K562 (cell line): ENCODE measurements around the gene EXOC3L1. TPM values are rescaled to one million over a fixed set of nuclear protein-coding genes. Genes with fewer than 3 reads are reported as not detected.
A peak's percentile ranks its signal among the peaks of the same experiment; 100 is the strongest.

Source experiments
- BCL6 ChIP-seq: fragments of 250-450 bp; sonication (Bioruptor Pico); IDR thresholded peaks from 2 replicates; pipeline ENCODE4 v1.4.0; 2020
- BCOR ChIP-seq: fragments of 450-650 bp; IDR thresholded peaks from 2 replicates; pipeline ENCODE4 v1.6.1; 2016
- CAMTA2 ChIP-seq: fragments of 250-450 bp; sonication (Bioruptor Pico); conservative IDR thresholded peaks from 2 replicates; pipeline ENCODE4 v1.5.1; 2022
- CHD4 ChIP-seq: fragments of 200-600 bp; sonication (generic); IDR thresholded peaks from 3 replicates; pipeline ENCODE4 v1.6.1; 2012; ENCODE audit warnings: low read depth, mild to moderate bottlenecking, mixed read lengths, low read length, inconsistent platforms; ENCODE audit not compliant: insufficient read depth, insufficient replicate concordance, poor library complexity, severe bottlenecking
- E2F3 ChIP-seq: fragments of 250-450 bp; sonication (Bioruptor Pico); IDR thresholded peaks from 2 replicates; pipeline ENCODE4 v1.4.0; 2020; ENCODE audit warnings: mild to moderate bottlenecking
- ERF ChIP-seq: fragments of 450-650 bp; formaldehyde crosslinking; IDR thresholded peaks from 2 replicates; pipeline ENCODE4 v1.4.0; 2020; ENCODE audit warnings: mild to moderate bottlenecking, mixed read lengths
- ETV1 ChIP-seq: fragments of 450-650 bp; conservative IDR thresholded peaks from 2 replicates; pipeline ENCODE4 v1.6.1; 2016; ENCODE audit warnings: missing genetic modification characterization, control low read depth, low read depth, missing compliant biosample characterization
- FOXA1 ChIP-seq: fragments of 450-650 bp; IDR thresholded peaks from 2 replicates; pipeline ENCODE4 v1.6.1; 2016; ENCODE audit warnings: mild to moderate bottlenecking, borderline replicate concordance
- GATAD2B ChIP-seq: fragments of 450-650 bp; IDR thresholded peaks from 2 replicates; pipeline ENCODE4 v1.6.1; 2017; ENCODE audit warnings: mild to moderate bottlenecking, borderline replicate concordance
- HNRNPUL1 ChIP-seq: fragments of 200-400 bp; formaldehyde crosslinking; IDR thresholded peaks from 2 replicates; pipeline ENCODE4 v1.6.1; 2017; ENCODE audit warnings: low read length
- MAFG ChIP-seq: fragments of 450-650 bp; conservative IDR thresholded peaks from 2 replicates; pipeline ENCODE4 v1.6.1; 2016; ENCODE audit warnings: missing genetic modification characterization, missing compliant biosample characterization
- MAFK ChIP-seq: IDR thresholded peaks from 2 replicates; pipeline ENCODE4 v1.6.1; 2011; ENCODE audit warnings: low read length, improper control_type of control experiment
- MBD2 ChIP-seq: sonication (generic); IDR thresholded peaks from 2 replicates; pipeline ENCODE4 v1.6.1; 2016; ENCODE audit warnings: low read depth, borderline replicate concordance
- NCOA4 ChIP-seq: fragments of 450-650 bp; IDR thresholded peaks from 2 replicates; pipeline ENCODE4 v1.6.1; 2018; ENCODE audit warnings: mild to moderate bottlenecking; ENCODE audit not compliant: partially characterized antibody
- NFE2 ChIP-seq: IDR thresholded peaks from 2 replicates; pipeline ENCODE4 v1.6.1; 2014; ENCODE audit warnings: antibody characterized with exemption, low read depth
- NFIC ChIP-seq: fragments of 450-650 bp; IDR thresholded peaks from 2 replicates; pipeline ENCODE4 v1.6.1; 2017; ENCODE audit warnings: mild to moderate bottlenecking, inconsistent platforms
- POLR2G ChIP-seq: fragments of 200-400 bp; formaldehyde crosslinking; IDR thresholded peaks from 2 replicates; pipeline ENCODE4 v1.6.1; 2017; ENCODE audit warnings: low read depth, mild to moderate bottlenecking, antibody characterized with exemption, low read length, moderate library complexity
- PRMT5 ChIP-seq: sonication (generic); formaldehyde crosslinking; IDR thresholded peaks from 2 replicates; pipeline ENCODE4 v1.5.0; 2020; ENCODE audit warnings: missing genetic modification reagents
- TBP ChIP-seq: optimal IDR thresholded peaks from 2 replicates; pipeline ENCODE3; 2011; ENCODE audit warnings: low read depth, low read length, improper control_type of control experiment
- ZKSCAN8 ChIP-seq: fragments of 200-800 bp; sonication (Bioruptor generic); IDR thresholded peaks from 2 replicates; pipeline ENCODE4 v1.6.1; 2016; ENCODE audit warnings: missing genetic modification characterization, missing compliant biosample characterization
- ZNF140 ChIP-seq: fragments of 250-450 bp; sonication (Bioruptor Pico); IDR thresholded peaks from 2 replicates; pipeline ENCODE4 v1.8.0; 2021; ENCODE audit warnings: moderate library complexity, mild to moderate bottlenecking, inconsistent platforms
- ZNF316 ChIP-seq: fragments of 450-650 bp; IDR thresholded peaks from 2 replicates; pipeline ENCODE4 v1.6.1; 2016
- ZNF347 ChIP-seq: fragments of 450-650 bp; formaldehyde crosslinking; IDR thresholded peaks from 2 replicates; pipeline ENCODE4 v1.4.0; 2020; ENCODE audit warnings: low read depth, mild to moderate bottlenecking, moderate library complexity
- polyA plus RNA-seq, 8 experiments: library from polyadenylated mRNA; depleted of rRNA in 4 of 8; stranded (reverse) in 5 of 8; unstranded in 3 of 8; fragments of >200 nt; fragmentation: Nextera tagmentation in 2 of 8; fragmentation: Illumina TruSeq in 1 of 8; extraction: Ambion mirVana in 2 of 8; extraction: Trizol in 1 of 8; gene quantifications; 2 replicates each; pipeline versions ENCODE4 v1.2.1 to v1.2.3, GENCODE V29; 2011 to 2014; ENCODE audit warnings: inconsistent platforms in 1 of 8, missing spikeins in 1 of 8
- total RNA-seq, 7 experiments: library from RNA; depleted of rRNA in 6 of 7; stranded (reverse); fragments of >200 nt in 6 of 7; fragmentation: Illumina TruSeq in 2 of 7; extraction: Trizol in 2 of 7; gene quantifications; 2 replicates each; pipeline versions ENCODE4 v1.2.1 to v1.2.3, GENCODE V29; 2011 to 2021; ENCODE audit warnings: low replicate concordance in 1 of 7
- TF ChIP-seq, protein P1 (sequence below): sonication (generic); formaldehyde crosslinking; IDR thresholded peaks from 2 replicates; pipeline ENCODE4 v1.8.0; 2022; ENCODE audit warnings: mild to moderate bottlenecking, missing genetic modification reagents
- TF ChIP-seq, protein P2 (sequence below): sonication (generic); formaldehyde crosslinking; IDR thresholded peaks from 2 replicates; pipeline ENCODE4 v1.9.0; 2022; ENCODE audit warnings: mild to moderate bottlenecking, missing genetic modification reagents
- TF ChIP-seq, protein P3 (sequence below): fragments of 250-450 bp; sonication (Bioruptor Pico); IDR thresholded peaks from 2 replicates; pipeline ENCODE4 v1.5.0; 2021

The EXOC3L1 gene
- total and polyA plus RNA-seq, 9 of the 15 experiments (the other 6 are each of a cell fraction or from before 2014, with no cell fraction given), result 0.08 TPM; not detected in 8

DNA sequence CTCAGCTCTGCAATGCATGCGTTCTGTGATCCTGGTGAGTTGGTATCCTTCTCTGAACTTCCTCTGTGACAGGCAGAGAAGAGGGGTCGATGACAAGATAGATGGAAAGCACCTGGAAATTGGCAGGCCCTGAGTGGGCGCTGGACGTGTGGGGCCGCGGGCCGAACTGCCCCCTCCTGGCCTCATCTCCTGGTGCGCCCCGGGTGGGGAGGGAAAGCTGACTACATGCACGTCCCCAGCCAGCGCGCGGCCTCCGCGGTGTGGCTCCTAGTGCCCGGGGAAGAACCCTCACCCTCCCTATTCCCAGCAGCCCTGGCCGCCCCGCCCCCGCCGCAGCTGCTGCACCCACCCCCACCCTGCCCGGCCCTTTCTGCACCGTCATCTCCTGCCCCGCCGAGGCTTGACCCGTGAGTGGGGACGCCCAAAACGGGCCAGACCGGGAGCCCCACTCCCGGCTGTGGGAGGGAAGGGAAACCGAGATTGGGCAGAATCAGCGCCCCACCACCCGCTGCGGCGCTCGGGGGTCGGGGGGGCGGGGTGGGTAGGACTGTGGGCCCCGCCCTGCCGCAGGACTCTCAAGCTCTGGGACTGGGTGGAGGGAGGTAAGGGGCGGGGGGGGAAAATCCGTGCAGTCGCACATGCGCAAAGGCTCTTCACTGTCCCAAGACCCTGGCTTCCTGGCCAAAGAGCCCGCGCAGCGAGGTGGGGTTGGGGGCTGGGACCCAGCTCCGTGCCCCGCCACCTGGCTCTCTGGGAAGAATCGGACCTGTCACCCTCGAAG is 19.6 kb downstream of the EXOC3L1 start, which contains the start of gene NOL3 (continued):
- TF ChIP-seq, protein P1, sequence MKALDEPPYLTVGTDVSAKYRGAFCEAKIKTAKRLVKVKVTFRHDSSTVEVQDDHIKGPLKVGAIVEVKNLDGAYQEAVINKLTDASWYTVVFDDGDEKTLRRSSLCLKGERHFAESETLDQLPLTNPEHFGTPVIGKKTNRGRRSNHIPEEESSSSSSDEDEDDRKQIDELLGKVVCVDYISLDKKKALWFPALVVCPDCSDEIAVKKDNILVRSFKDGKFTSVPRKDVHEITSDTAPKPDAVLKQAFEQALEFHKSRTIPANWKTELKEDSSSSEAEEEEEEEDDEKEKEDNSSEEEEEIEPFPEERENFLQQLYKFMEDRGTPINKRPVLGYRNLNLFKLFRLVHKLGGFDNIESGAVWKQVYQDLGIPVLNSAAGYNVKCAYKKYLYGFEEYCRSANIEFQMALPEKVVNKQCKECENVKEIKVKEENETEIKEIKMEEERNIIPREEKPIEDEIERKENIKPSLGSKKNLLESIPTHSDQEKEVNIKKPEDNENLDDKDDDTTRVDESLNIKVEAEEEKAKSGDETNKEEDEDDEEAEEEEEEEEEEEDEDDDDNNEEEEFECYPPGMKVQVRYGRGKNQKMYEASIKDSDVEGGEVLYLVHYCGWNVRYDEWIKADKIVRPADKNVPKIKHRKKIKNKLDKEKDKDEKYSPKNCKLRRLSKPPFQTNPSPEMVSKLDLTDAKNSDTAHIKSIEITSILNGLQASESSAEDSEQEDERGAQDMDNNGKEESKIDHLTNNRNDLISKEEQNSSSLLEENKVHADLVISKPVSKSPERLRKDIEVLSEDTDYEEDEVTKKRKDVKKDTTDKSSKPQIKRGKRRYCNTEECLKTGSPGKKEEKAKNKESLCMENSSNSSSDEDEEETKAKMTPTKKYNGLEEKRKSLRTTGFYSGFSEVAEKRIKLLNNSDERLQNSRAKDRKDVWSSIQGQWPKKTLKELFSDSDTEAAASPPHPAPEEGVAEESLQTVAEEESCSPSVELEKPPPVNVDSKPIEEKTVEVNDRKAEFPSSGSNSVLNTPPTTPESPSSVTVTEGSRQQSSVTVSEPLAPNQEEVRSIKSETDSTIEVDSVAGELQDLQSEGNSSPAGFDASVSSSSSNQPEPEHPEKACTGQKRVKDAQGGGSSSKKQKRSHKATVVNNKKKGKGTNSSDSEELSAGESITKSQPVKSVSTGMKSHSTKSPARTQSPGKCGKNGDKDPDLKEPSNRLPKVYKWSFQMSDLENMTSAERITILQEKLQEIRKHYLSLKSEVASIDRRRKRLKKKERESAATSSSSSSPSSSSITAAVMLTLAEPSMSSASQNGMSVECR (CRISPR knock-in tag), result peak; percentile 49; the same call in 1 of the 2 replicates
- no peak for TF ChIP-seq MBD2
- TF ChIP-seq NCOA4, result no peak
- peak; percentile 82 for TF ChIP-seq POLR2G
- no peak for TF ChIP-seq FOXA1
- TF ChIP-seq MAFG (tag), result peak; percentile 66; the same call in 1 of the 2 replicates
- TF ChIP-seq TBP, result peak; percentile 39
- TF ChIP-seq CAMTA2 (CRISPR knock-in tag), result no peak
- 0 out of 2 replicates have a peak, but pooled peaks have one; percentile 59 for TF ChIP-seq ERF (CRISPR knock-in tag)
- TF ChIP-seq ETV1 (tag), result 0 out of 2 replicates have a peak, but pooled peaks have one; percentile 2
- no peak for TF ChIP-seq GATAD2B
- TF ChIP-seq HNRNPUL1, result no peak
- no peak for TF ChIP-seq ZNF140 (CRISPR knock-in tag)
- no peak for TF ChIP-seq ZNF347 (CRISPR knock-in tag)
- no peak for TF ChIP-seq BCL6
- TF ChIP-seq MAFK, result peak; percentile 35; the same call in 1 of the 2 replicates
- TF ChIP-seq NFIC, result 0 out of 2 replicates have a peak, but pooled peaks have one; percentile 8
- TF ChIP-seq ZKSCAN8 (CRISPR knock-in tag), result no peak
- peak; percentile 91 for TF ChIP-seq NFE2
- no peak for TF ChIP-seq E2F3
- TF ChIP-seq CHD4, result no peak
- no peak for TF ChIP-seq PRMT5 (CRISPR knock-in tag)
- peak; percentile 75 for TF ChIP-seq ZNF316
- no peak for TF ChIP-seq BCOR
- TF ChIP-seq, protein P2, sequence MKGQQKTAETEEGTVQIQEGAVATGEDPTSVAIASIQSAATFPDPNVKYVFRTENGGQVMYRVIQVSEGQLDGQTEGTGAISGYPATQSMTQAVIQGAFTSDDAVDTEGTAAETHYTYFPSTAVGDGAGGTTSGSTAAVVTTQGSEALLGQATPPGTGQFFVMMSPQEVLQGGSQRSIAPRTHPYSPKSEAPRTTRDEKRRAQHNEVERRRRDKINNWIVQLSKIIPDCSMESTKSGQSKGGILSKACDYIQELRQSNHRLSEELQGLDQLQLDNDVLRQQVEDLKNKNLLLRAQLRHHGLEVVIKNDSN, result no peak
- TF ChIP-seq, protein P3, sequence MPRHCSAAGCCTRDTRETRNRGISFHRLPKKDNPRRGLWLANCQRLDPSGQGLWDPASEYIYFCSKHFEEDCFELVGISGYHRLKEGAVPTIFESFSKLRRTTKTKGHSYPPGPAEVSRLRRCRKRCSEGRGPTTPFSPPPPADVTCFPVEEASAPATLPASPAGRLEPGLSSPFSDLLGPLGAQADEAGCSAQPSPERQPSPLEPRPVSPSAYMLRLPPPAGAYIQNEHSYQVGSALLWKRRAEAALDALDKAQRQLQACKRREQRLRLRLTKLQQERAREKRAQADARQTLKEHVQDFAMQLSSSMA (CRISPR knock-in tag), result no peak
